Naive B cell (primary cell): Measurements from ENCODE around the gene EIF5A2. TPM values are rescaled to one million over a fixed set of nuclear protein-coding genes. Genes with fewer than 3 reads are reported as not detected.
"Not testable (repeated sequence)": the region's sequence is repeated elsewhere in the genome, so short reads cannot be mapped to it uniquely, and the experiment has no call there.

Source experiments
- ATAC-seq, 2 donors: fragments of 150-1000 bp; cut with Tn5 transposase; 2 replicates each; pipeline ENCODE4 v1.10.0; 2021; ENCODE audit warnings: low read depth in 2 of 2, mild to moderate bottlenecking in 2 of 2, moderate library complexity in 2 of 2
- DNase-seq: peaks from one replicate; pipeline ENCODE4 v3.0.0; 2022
- H3K27ac Mint-ChIP-seq, 6 donors: one replicate each; pipeline ENCODE4 v1.8.0; 2020 to 2022; ENCODE audit warnings: mild to moderate bottlenecking in 6 of 6, mixed read lengths in 6 of 6, moderate library complexity in 5 of 6, inconsistent platforms in 2 of 6
- H3K27me3 Mint-ChIP-seq, 3 donors: one replicate each; pipeline ENCODE4 v1.8.0; 2021 to 2022; ENCODE audit warnings: mixed read lengths in 3 of 3, mild to moderate bottlenecking in 1 of 3
- H3K36me3 Mint-ChIP-seq, 2 donors: one replicate each; pipeline ENCODE4 v1.8.0; 2020 to 2022; ENCODE audit warnings: mixed read lengths in 2 of 2, inconsistent platforms in 1 of 2, mild to moderate bottlenecking in 1 of 2
- H3K4me1 Mint-ChIP-seq, 3 donors: one replicate each; pipeline ENCODE4 v1.8.0; 2020 to 2022; ENCODE audit warnings: mixed read lengths in 3 of 3, inconsistent platforms in 1 of 3, mild to moderate bottlenecking in 1 of 3, moderate library complexity in 1 of 3
- H3K4me3 Mint-ChIP-seq, 8 donors: one replicate each; pipeline ENCODE4 v1.8.0; 2020 to 2022; ENCODE audit warnings: mild to moderate bottlenecking in 8 of 8, mixed read lengths in 8 of 8, moderate library complexity in 8 of 8, inconsistent platforms in 2 of 8
- H3K9me3 Mint-ChIP-seq, 7 donors: one replicate each; pipeline ENCODE4 v1.8.0; 2020 to 2022; ENCODE audit warnings: mixed read lengths in 7 of 7, mild to moderate bottlenecking in 5 of 7, inconsistent platforms in 2 of 7, moderate library complexity in 1 of 7
- polyA plus RNA-seq, 6 donors: library from polyadenylated mRNA; unstranded; fragments of 300-500 nt; fragmentation: Illumina TruSeq; gene quantifications; one replicate each; pipeline ENCODE4 v1.2.3, GENCODE V29; 2021; ENCODE audit warnings: low read depth in 6 of 6

Gene EIF5A2
- 1 to 10 TPM; 4.4 to 6.6 (median 5.8) TPM for polyA plus RNA-seq

GRCh38 chr3:170908235-170909116 is at the start of gene EIF5A2:
EIF5A2 (minus strand) TSS chr3:170908637; CDS start chr3:170907806, 831 bp downstream.
- peaks cover 8 to 41% (median 20%) of the 10 kb centered on the region in 7 donors for H3K9me3 Mint-ChIP-seq
- peaks cover 4 to 15% (median 9%) of the 10 kb centered on the region in 3 donors for H3K4me1 Mint-ChIP-seq
- DNase-seq, result peak; percentile 80
- H3K4me3 Mint-ChIP-seq, result peak within 1 kb of the TSS; percentile 88 to 97 (median 94)
- H3K27ac Mint-ChIP-seq, result peak within 1 kb of the TSS; percentile 82 to 98 (median 92)
- ATAC-seq, result peak; percentile 89 to 91
- H3K27me3 Mint-ChIP-seq, result no peaks in the 10 kb centered on the region
- no peaks in the 10 kb centered on the region for H3K36me3 Mint-ChIP-seq

- no peaks in the 10 kb centered on the region for H3K36me3 Mint-ChIP-seq
- H3K27ac Mint-ChIP-seq, result no peak overlapping the region
- peaks cover 9 to 28% (median 17%) of the 10 kb centered on the region in 3 donors for H3K27me3 Mint-ChIP-seq
- H3K4me1 Mint-ChIP-seq, result no peaks in the 10 kb centered on the region
- ATAC-seq, result no peak
- no peaks in the 10 kb centered on the region for H3K9me3 Mint-ChIP-seq
- H3K4me3 Mint-ChIP-seq, result no peak overlapping the region
- DNase-seq, result no peak
Measured at GRCh38 chr3:170956647-170957046, 48.2 kb upstream of the EIF5A2 start.

- Mint-ChIP-seq H3K27ac (no peak overlapping the region), H3K4me1 (no peaks in the 10 kb centered on the region), H3K4me3 (no peak overlapping the region), H3K27me3 (peaks cover 8 to 25% (median 9%) of the 10 kb centered on the region in 3 donors), H3K36me3 (no peaks in the 10 kb centered on the region), H3K9me3 (no peaks in the 10 kb centered on the region)
- DNase-seq, result no peak
- ATAC-seq, result no peak
Measured at GRCh38 chr3:170953736-170954135, 45.3 kb upstream of the EIF5A2 start.

- Mint-ChIP-seq H3K4me3 (no peak overlapping the region), H3K9me3 (no peaks in the 10 kb centered on the region), H3K27ac (no peak overlapping the region), H3K27me3 (peaks cover 8 to 27% (median 9%) of the 10 kb centered on the region in 3 donors), H3K36me3 (no peaks in the 10 kb centered on the region), H3K4me1 (no peaks in the 10 kb centered on the region)
- DNase-seq, result no peak
- no peak for ATAC-seq
Measured at GRCh38 chr3:170953229-170953628, 44.8 kb upstream of the EIF5A2 start.

DNA sequence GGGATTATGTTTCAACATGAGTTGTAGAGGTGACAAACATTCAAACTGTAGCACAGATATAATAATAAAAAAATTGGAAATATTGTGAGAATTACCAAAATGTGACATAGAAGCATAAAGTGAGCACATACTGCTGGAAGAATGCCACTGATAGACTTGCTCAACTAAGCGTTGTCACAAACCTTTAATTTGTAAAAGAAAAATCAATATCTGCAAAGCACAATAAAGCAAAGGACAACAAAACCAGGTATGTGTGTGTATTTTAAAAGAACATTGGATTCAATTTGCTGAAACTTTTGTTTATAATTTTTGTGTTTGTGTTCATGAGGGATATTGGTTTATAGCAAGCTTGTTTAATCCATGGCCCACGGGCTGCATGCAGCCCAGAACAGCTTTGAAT is 40.8 kb upstream of the EIF5A2 start:
- no peak overlapping the region for H3K4me3 Mint-ChIP-seq
- no peak overlapping the region for H3K27ac Mint-ChIP-seq
- no peak for DNase-seq
- H3K9me3 Mint-ChIP-seq, result no peaks in the 10 kb centered on the region
- no peaks in the 10 kb centered on the region for H3K36me3 Mint-ChIP-seq
- ATAC-seq, result no peak
- peaks cover 4 to 36% (median 11%) of the 10 kb centered on the region in 3 donors for H3K27me3 Mint-ChIP-seq
- H3K4me1 Mint-ChIP-seq, result no peaks in the 10 kb centered on the region

DNA sequence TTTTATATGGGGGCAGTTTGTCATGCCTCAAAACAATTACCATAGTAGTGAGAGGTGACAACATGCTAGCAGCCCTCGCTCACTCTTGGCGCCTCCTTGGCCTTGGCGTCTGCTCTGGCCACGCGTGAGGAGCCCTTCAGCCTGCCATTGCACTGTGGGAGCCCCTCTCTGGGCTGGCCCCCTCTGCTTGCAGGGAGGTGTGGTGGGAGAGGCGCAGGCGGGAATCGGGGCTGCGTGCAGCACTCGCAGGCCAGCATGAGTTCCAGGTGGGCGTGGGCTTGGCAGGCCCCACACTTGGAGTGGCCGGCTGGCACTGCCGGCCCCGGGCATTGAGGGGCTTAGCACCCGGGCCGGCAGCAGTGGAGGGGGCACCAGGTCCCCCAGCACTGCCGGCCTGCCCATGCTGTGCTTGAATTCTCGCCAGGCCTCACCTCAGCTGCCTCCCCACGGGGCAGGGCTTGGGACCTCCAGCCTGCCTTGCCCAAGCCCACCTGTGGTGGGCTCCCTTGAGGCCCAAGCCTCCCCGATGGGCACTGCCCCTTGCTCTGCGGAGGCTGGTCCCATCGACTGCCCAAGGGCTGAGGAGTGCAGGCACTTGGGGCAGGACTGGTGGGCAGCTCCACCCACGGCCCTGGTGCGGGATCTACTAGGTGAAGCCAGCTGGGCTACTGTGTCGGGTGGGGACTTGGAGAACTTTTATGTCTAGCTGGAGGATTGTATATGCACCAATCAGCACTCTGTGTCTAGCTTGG is 38.8 kb upstream of the EIF5A2 start:
- DNase-seq (no peak), ATAC-seq (no peak)
- Mint-ChIP-seq H3K4me1 (no peaks in the 10 kb centered on the region), H3K36me3 (no peaks in the 10 kb centered on the region), H3K27ac (no peak overlapping the region), H3K4me3 (no peak overlapping the region), H3K27me3 (peaks cover 9 to 39% (median 11%) of the 10 kb centered on the region in 3 donors), H3K9me3 (peaks cover 0 to 10% (median 5%) of the 10 kb centered on the region in 7 donors)

- Mint-ChIP-seq H3K4me3 (no peak overlapping the region), H3K36me3 (peaks cover 0 to 8% of the 10 kb centered on the region in 2 donors), H3K27me3 (peaks cover 9 to 38% (median 18%) of the 10 kb centered on the region in 3 donors), H3K27ac (no peak overlapping the region), H3K9me3 (peaks cover 8 to 38% (median 23%) of the 10 kb centered on the region in 7 donors), H3K4me1 (no peaks in the 10 kb centered on the region)
- no peak for ATAC-seq
- DNase-seq, result no peak
Measured at GRCh38 chr3:170942011-170942410, 33.6 kb upstream of the EIF5A2 start.

- no peak overlapping the region for H3K27ac Mint-ChIP-seq
- no peak for ATAC-seq
- peaks cover 9 to 34% (median 14%) of the 10 kb centered on the region in 3 donors for H3K27me3 Mint-ChIP-seq
Measured at GRCh38 chr3:170941551-170941950, 33.1 kb upstream of the EIF5A2 start.

GRCh38 chr3:170933039-170933438 is 24.6 kb upstream of the EIF5A2 start:
- H3K27me3 Mint-ChIP-seq, result peaks cover 15 to 43% (median 19%) of the 10 kb centered on the region in 3 donors

More at GRCh38 chr3:170941551-170941950, 33.1 kb upstream of the EIF5A2 start:
- H3K9me3 Mint-ChIP-seq, result peaks cover 8 to 38% (median 23%) of the 10 kb centered on the region in 7 donors
- H3K4me3 Mint-ChIP-seq, result no peak overlapping the region
- no peaks in the 10 kb centered on the region for H3K4me1 Mint-ChIP-seq
- peaks cover 0 to 8% of the 10 kb centered on the region in 2 donors for H3K36me3 Mint-ChIP-seq
- DNase-seq, result no peak

GRCh38 chr3:170923553-170923952 is 15.1 kb upstream of the EIF5A2 start:
- ATAC-seq, DNase-seq, H3K27ac Mint-ChIP-seq, H3K36me3 Mint-ChIP-seq, H3K4me1 Mint-ChIP-seq, H3K4me3 Mint-ChIP-seq: not testable (repeated sequence)
- H3K9me3 Mint-ChIP-seq, result peaks cover 14 to 51% (median 36%) of the 10 kb centered on the region in 7 donors
- H3K27me3 Mint-ChIP-seq, result peaks cover 0 to 21% (median 18%) of the 10 kb centered on the region in 3 donors

More at GRCh38 chr3:170933039-170933438, 24.6 kb upstream of the EIF5A2 start:
- not testable (repeated sequence) for H3K4me3 Mint-ChIP-seq, H3K27ac Mint-ChIP-seq, H3K4me1 Mint-ChIP-seq, DNase-seq, H3K36me3 Mint-ChIP-seq, ATAC-seq
- peaks cover 0 to 19% (median 8%) of the 10 kb centered on the region in 7 donors for H3K9me3 Mint-ChIP-seq

DNA sequence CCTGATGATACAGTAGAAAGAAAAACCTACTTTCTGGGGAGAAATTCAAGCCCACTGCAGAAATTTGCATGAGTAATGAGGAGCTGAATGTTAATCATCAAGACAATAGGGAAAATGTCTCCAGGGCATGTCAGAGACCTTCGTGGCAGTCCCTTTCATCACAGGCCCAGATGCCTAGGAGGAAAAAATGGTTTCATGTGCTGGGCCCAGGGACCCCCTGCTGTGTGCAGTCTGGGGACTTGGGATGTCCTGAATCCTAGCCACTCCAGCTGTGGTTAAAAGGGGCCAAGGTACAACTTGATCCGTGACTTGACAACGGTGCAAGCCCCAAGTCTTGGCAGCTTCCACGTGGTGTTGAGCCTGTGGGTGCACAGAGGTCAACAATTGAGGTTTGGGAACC is 10.3 kb upstream of the EIF5A2 start:
- Mint-ChIP-seq H3K4me3 (no peak overlapping the region), H3K9me3 (peaks cover 22 to 67% (median 39%) of the 10 kb centered on the region in 7 donors), H3K4me1 (no peaks in the 10 kb centered on the region), H3K27me3 (peaks cover 0 to 22% (median 21%) of the 10 kb centered on the region in 3 donors), H3K36me3 (peaks cover 0 to 13% of the 10 kb centered on the region in 2 donors), H3K27ac (no peak overlapping the region)
- DNase-seq, result no peak
- no peak for ATAC-seq

- Mint-ChIP-seq H3K9me3 (peaks cover 16 to 71% (median 30%) of the 10 kb centered on the region in 7 donors), H3K27me3 (peaks cover 0 to 6% (median 2%) of the 10 kb centered on the region in 3 donors), H3K36me3 (peaks cover 0 to 13% of the 10 kb centered on the region in 2 donors), H3K4me1 (no peaks in the 10 kb centered on the region), H3K27ac (no peak overlapping the region), H3K4me3 (no peak overlapping the region)
- DNase-seq (no peak), ATAC-seq (no peak)
Measured at GRCh38 chr3:170914690-170915089, 6.3 kb upstream of the EIF5A2 start.

- H3K9me3 Mint-ChIP-seq, result peaks cover 20 to 71% (median 30%) of the 10 kb centered on the region in 7 donors
- H3K36me3 Mint-ChIP-seq, result peaks cover 0 to 13% of the 10 kb centered on the region in 2 donors
- no peak for ATAC-seq
- no peak for DNase-seq
- H3K27ac Mint-ChIP-seq, result no peak overlapping the region
- H3K4me1 Mint-ChIP-seq, result peaks cover 0 to 3% (median 0%) of the 10 kb centered on the region in 3 donors
- peaks cover 0 to 5% (median 0%) of the 10 kb centered on the region in 3 donors for H3K27me3 Mint-ChIP-seq
- no peak overlapping the region for H3K4me3 Mint-ChIP-seq
Measured at GRCh38 chr3:170914212-170914611, 5.8 kb upstream of the EIF5A2 start.
